ENCODE data around the gene MAP1LC3B2.

- no peak for TF ChIP-seq SP1 (IDR thresholded peaks at IDR 0.05)
- no peak for TF ChIP-seq ARNT (IDR thresholded peaks at IDR 0.05)
- TF ChIP-seq PKNOX1 (IDR thresholded peaks at IDR 0.05) = no peak
- TF ChIP-seq ZNF384 (IDR thresholded peaks at IDR 0.05) = no peak
- no peak for TF ChIP-seq FOXM1 (IDR thresholded peaks at IDR 0.05; ENCODE audit: borderline replicate concordance)
- TF ChIP-seq L3MBTL2 (conservative IDR thresholded peaks at IDR 0.05) = no peak
- no peak for TF ChIP-seq FOXA1 (IDR thresholded peaks at IDR 0.05)
- TF ChIP-seq SUZ12 (IDR thresholded peaks at IDR 0.05) = no peak
- TF ChIP-seq HDGF (IDR thresholded peaks at IDR 0.05; ENCODE audit: borderline replicate concordance) = no peak
These were observed 43.5 kb upstream of the MAP1LC3B2 start for GRCh38 chr12:116515684-116516083.
